T-helper 2 cell (primary cell): ENCODE results near the gene ADGRV1.

ENCODE experiments used
- DNase-seq, 5 experiments: peaks; one replicate each; pipeline versions ENCODE4 v3.0.0 to v3.0.0-alpha.2; 2012 to 2022

The ADGRV1 gene

DNA sequence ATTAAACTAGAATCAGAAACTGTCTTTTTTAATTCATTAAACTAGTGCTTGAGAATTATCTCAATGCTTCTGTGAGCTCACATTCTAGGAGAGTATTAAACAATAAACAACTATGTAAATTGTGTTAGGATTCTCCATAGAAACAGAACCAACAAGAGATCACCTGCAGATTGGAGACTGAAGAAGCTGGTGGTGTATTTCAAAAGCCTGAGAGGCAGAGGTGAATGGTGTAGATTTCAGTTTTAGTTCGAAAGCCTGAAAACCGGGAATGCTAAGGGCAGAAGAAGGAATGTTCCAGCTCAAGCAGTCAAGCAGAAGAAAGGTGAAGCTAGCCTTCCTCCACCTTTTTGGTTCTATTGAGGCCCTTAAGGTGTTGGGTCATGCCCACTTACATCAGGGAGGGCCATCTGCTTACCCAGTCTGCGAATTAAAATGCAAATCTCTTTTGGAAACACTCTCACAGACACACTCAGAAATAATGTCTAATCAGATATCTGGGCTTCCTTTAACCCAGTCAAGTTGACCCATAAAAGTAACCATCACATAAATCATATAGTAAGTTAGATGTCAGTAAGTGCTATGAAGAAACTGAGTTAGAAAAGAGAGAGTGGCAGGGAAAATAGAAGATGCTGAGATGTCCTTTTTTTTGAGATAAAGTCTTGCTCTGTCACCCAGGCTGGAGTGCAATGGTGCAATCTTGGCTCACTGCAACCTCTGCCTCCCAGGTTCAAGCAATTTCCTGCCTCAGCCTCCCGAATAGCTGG lies 533.1 kb downstream of the ADGRV1 start:
- no peak for DNase-seq

DNA sequence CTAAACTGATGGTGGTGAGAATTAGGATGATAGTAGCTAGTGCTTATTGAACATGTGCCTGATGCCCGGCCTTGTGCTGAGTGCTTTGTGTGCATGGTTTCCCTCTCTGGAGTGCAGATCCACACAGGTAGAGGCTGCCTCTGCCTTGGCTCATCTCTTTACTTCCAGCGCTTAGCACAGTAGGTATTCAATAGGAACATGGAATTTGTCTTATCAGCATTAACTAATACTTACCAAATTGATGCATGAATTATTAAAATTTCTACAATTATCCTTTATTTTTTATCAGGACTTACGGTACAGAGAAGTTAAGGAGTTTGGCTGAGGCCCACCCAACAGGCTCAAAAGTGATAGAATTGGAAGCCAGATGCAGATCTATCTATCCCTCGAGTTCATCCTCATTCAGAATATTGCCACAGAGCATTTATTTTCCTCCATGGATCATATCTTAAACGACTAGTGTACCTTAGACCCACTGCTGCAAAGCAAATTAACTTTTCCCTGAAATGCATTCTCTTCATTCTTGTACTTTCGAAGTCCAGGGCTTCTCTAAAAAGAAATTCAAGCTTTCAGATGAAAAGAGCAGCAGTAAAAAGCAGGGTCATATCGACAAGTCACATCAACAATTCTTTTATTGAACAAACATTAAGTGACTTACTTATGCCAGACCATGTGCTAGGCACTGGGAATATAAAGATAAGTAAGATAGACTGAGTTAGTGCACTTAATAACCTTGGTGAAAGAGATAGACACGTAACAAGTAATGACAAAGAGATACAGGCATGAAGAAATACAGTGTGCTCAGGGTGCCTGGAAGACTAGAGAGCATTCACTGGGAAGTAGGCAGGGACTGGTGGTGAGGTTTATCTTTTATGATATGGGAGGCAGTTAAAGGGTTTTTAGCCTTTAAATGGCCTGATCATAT lies 534.5 kb downstream of the ADGRV1 start:
- DNase-seq = no peak

DNA sequence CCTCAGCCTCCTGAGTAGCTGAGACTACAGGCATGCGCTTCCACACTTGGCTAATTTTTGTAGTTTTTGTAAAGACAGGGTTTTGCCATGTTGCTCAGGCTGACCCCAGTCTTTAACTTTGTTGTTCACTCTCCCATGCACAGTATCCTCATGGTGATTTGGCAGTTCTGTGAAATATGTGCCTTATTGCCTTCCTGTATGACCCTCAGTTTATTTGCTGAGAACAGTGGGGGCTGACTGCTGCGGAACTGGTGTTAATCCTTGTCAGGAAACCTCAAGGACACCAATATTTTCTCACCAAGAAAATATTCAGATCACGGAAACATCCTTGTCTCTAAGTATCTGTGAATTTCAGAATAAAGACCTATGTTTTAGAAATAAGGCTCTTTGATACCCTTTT lies 536.7 kb downstream of the ADGRV1 start:
- no peak for DNase-seq

DNA sequence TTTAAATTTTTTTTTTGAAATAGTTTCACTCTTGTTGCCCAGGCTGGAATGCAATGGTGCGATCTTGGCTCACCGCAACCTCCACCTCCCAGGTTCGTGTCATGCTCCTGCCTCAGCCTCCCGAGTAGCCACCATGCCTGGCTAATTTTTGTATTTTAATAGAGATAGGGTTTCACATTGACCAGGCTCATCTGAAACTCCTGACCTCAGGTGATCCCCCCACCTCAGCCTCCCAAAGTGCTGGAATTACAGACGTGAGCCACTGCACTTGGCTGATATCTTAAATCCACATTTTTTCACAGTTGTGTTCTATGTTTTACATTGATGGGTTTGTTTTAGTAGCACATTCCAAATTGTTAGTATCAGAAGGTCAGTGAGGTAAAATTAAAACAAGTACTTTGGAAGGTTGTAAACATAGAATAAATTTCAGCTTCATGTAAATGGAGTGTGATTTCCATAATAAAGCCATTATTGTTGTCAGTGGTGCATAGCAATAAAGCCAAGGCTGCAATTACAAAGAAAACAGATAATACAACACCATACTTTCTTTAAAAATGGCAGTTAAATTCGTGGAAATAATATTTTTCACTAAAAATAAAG lies 537.3 kb downstream of the ADGRV1 start:
- no peak for DNase-seq

DNA sequence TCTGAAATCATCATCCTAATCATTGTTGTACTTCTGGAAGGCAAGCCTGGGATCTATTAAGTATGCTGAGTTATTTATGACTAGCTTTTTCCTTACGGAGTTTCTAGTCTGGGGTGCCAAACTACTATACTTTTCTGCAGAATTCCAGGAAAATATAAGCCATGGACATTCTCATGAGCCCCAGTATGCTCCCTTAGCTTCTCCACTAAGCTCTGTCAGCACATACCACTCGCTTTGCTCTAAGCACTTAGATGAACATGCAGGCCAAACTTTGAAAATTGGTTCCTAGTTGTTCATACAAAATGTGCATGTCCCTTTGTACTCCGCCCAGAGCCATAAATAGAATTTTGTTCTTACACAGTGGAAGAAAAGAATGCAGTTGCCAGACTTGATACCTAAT lies 539.9 kb downstream of the ADGRV1 start:
- DNase-seq = no peak

DNA sequence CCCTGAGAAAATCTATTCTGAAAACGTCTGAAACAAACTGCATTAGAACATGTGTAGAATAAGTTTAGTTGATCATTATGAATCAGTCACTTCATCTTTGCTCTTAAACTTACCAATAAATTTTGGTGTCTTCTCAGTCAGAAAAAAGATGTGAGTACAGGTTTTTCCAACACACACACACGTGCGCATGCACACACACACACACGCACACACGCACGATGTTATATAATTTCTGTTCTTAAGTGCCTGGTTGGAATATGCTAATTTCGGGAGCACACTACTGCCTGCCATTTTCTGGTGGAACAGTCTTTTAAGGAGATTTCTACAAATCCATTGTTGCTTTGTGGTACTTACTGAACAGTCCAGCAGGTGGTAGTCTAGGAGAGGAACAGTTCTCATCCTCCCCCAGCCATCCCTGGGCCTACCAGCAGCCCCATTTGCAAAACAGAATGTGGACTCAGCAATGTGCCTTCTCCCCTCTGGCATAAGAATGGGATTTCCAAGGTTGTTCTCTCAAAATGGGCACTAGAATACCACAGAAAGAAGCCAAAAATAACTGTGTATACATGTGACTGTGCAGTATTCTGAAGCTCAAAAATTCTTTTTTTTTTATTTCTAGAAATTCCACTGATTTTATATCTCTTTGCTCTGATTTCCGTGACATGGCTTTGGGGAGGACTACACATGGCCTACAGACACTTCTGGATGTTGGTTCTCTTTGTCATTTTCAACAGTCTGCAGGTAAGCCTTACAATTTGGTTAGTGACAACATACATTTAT lies 543.2 kb downstream of the ADGRV1 start:
- DNase-seq = peak in 3 of 5 experiments; percentile 18 to 75 (median 20)

DNA sequence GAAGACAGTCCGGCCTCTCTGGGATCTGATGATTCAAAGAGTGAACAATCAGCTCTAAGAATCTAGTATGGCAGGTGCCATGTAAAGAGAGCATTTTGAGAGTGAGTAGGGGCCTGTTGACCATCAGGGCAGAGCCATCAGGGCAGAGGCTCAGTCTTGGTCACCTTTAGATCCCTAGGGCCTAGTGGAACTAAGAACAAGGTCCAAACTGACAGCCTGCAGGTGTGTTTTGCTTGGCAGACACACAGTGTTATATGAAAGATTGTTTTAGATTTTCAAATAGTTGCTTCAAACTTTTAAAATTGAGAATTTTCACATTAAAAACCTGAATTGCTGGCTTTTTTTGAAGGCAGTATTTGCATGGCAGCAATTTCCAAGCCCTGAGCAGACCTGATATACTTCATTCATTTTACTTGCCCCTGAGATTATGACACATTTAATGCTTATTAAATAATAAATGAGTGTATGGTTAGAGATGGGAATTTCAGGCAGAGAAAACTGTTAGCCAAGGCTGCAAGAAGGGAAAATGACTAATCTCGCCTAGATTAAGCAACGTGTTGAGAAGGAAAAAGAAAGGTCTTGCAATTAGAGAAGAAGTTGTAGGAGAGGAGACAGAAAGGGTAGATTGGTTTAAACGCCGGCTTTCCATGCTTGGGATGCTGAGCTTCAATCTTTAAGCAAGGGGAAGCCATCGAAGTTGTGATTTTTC lies 544.9 kb downstream of the ADGRV1 start:
- no peak for DNase-seq

DNA sequence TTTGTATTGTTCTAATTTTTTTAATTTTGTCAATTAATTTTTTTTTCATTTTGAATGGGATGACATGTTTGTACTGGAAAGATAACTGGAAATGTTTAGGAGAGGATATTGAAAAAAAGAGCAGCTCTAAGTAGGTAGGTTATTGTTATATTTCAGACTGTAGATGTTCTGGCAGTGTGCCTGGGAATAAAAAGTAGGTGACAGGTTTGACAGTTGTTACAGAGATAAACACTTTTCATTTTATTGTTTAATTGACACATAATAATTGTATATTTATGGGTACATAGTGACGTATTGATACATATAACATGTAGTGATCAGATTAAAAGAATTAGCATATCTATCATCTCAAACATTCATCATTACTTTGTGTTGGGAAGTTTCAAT lies 545.5 kb downstream of the ADGRV1 start:
- no peak for DNase-seq

DNA sequence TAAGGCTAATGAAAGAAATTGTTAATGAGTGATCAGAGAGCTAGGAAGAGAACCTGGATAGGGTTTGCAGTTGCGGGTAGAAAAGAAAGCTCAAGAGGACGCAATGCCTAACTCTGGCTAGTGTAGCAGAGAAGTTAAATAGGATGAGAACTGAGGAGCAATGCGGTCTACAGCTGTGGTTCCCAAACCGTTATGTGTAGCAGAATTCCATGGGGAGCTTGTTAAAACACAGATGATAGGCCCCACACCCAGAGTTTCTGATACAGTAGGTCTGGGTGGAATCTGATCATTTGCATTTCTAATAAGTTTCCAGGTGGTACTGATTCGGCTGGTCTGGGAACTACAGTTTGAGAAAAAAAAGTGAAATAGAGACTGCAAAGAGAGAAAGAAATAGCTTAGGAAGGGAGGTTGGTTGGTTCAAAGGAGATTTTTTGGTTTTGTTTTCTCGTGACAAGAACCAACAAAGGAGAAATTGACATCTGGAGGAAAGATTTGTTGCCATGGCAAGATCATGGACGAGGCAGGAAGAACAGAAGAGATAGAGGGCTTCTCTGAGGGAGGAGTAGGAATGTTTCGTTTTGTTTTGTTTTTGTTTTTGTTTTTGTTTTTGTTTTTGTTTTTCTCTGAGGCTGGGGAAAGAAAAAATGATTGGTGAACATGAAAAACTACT lies 548.4 kb downstream of the ADGRV1 start:
- DNase-seq = no peak

DNA sequence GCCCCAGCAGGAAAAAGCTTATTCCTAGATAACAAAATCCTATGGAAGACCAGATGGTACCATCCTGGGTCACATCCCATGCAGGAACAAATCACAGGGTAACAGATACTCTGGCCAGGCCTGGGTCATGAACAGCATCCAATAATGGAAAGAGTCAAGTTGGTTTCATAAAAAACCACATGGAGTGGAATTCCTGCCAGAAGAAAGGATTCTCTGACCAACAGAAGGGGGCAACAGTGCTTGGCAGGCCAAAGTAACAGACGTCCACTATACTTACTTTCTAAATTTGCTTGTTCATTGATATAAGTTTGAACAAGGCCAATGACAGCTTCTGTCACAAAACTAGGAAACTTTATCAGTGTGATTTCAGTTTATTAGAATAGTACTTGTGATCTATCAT lies 551.0 kb downstream of the ADGRV1 start:
- DNase-seq = no peak

DNA sequence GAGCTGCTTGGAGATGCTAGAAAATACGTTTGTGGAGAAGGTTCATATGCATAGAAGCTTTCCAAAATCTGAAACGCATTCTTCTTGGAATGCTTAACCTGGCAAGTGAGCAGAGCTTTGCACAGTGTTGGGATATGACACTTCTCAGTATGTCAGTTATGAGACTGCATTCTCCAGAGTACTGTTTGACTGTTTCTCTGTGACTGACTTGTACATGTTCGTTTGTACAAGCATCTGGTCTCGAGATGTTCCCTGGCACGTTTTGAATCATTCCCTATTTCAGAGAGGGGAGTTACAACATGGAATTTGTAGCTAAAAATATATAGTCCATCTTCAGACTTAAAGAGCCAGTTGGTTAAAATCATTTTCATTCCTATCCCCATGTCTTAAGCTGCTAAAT lies 552.1 kb downstream of the ADGRV1 start:
- DNase-seq = no peak

DNA sequence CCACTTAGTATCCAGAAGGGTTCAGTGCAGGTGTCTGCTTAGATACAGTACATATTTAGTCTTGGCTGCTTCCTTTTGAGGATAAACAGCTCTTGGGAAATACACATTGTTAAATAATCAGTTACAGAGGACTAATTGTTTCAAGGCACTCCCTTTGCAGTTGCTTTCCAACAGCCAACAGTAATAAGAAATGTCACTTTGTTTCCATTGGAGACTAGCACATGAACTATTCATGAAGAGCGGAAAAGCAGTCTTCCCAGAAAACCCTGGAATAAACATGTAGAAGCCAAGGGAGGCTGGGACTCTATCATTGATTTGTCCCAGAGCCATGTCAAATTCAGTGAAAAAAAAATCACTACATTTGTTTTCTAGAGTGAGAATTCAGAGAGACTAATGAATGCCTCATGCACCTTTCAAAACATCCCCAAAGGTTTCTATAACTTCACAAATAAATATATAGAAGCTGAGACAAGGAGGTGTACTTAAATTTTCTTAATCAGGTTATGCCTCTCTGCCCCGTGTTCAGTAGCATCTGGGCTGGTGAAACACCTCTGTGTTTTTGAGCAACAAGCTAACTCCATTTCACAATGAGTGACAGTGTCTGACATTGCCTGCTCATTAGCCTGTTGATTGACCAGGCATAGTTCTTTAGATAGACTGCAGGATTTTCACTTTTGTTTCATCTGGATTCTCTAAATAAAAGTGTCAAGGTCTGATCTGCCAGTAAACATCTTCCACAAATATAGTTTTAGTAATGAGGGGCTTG lies 553.1 kb downstream of the ADGRV1 start:
- DNase-seq = no peak

DNA sequence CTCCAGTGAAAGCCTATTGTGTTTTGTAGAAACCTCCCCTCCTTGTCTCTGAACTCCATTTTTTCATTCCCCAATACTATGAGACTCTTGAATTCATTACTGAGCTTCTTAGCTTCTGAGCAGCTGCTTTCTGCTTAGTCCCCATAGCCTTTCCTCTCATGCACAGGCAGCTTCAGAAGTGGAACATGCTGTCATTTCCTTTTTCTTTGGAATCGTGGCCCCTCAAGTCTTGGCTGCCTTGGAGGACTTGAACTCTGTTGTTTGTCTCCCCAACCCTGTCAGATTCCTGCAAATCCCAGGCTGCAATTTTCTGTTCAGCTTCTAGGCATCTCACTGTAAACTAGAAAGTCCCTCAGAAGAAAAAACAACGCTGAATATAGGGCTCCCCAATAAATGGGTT lies 556.1 kb downstream of the ADGRV1 start:
- DNase-seq = no peak

DNA sequence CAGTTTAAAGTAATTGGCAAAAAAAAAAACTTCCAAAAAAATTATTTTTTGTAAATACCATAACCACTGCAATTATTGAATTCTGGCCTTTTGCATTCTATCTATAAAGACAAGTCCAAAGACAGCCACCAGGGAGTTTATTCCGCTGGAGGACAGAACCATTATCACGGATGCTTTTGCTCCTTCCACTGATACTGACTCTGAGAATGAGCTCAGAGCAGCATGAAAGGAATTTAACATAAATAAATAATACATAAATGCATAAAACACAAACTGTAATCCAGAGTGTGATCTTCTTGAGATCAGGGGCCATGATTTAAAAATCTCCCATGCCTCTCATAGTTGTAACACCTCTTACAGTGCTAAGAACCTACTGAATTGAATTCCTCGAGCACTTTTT lies 559.8 kb downstream of the ADGRV1 start:
- DNase-seq = no peak

DNA sequence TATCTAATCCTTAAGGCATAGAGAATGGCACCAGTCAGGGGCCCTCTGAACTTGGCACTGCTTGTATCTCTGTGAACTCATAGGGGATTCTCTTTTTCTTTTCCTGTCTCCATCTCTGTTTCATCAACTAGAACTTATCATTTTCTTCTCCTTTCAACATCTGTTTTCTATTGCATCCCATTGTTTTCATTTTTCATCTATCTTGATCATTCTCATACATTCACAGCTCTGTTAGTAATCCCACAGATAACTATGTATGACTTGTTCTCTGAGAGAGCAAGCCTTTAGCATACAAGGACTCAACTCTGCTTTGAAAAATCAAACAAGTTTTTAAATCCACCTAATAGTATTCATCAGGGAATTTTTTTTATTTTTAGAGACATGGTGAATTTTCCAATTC lies 560.2 kb downstream of the ADGRV1 start:
- no peak for DNase-seq

DNA sequence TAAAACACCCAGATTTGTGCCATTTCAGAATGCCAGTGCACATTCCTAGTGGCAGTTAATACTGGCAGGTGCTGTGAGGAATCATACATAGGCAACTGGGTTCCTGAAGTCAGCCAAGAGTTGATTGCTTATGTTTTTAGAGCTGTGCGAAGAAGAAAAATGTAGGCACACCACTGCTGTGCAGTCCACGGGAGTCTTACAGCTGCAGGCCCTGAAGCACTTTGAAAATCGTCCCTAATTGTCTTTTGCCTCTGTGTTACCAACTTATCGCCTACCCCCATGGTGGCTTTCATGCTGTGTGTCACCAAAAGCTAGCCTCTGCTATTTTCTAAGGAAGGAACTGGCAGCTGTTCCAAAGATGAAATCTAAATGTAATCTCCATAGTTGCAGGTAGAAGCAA lies 560.6 kb downstream of the ADGRV1 start:
- DNase-seq = no peak

DNA sequence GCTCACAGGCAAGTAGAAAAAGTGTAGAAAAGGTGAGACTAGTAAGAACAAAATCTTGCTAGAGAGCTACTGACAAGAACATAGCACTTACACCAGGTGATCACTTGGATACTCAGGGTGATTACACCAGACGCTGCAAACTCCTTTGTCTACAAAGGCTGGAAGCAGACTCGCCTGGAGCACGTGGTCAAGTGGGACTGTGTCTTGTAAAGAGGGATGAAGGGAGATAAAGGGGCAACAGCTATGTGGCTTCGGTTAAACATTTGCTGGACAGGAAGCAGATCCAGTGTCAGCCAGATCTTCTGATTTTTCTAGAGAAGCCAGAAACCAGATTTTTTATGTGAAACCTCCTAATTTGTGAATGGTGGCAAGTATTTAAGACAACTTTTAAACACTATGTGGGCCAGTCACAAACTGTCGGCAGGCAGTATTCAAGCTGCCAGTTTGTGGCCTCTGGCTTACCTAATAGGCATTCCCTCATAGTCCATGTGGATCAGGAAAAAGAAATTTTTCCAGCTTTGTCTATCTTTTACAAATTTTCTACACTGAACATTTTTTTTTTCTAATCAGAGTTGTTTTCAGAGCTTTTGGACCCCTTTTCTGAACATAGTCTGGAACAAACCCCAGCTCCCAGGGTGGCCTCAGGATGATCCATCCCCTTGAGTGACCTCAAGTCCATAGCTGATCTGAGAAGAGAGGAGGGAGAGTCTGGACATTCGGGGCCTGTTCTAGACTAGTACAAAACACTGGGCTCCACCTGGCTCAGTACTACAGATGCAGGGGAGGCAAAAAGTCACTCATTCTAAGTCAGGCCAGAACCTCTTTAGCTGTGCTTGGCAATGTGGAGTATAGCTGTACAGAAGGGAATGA lies 561.6 kb downstream of the ADGRV1 start:
- DNase-seq = no peak

DNA sequence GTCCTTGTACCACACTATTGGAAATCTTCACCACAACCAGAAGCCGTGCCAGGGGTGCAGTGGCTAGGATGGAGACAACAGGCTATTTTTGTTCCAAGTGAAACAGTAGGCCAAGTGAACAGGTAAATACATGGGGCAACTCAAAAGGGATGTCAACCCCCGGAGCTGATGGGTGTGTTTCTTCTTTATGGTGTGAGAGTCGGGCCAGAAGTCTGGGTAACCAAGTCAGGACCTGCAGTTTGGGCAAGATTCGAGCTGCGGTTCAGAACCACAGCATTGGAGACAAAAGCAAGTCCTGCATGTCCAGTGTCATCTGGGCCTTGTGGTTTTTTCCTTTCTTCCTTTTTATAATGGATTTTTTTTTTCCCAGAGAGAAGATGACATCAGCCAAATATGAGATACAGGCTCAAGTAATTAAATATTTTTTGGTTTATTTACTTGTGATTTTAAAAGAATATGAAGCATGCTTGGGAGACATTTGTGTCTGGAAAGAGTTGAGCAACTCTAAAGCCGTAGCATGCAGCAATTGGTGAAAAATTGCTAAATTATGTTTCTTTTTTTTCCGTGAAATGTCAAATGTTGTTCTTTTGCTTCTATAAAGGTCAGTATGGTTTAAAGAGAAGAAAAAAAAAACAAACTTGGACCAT lies 562.9 kb downstream of the ADGRV1 start:
- DNase-seq = no peak

DNA sequence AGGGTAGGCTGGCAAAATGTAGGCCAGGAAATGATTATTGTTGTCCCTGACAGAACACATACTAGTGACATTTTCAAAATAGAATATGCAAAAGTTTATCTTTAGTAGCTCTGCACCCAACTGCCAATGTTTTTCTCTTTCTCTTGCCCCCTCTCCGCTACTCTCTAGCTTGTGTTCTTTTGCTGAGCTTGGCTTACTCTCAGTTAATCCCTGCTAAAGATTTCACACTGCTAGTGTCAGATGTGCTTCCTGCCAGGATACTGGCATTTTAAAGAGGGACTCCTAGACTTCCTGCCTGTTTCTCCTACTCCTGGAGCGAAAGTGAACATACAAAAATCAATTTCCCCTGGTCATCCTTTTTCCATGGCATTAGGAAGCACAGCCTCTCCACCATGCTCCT lies 564.1 kb downstream of the ADGRV1 start:
- no peak for DNase-seq
